ENCODE results near the gene CCR3. TPM values are rescaled to one million over a fixed set of nuclear protein-coding genes. Genes with fewer than 3 reads are reported as not detected.

The CCR3 gene
- total RNA-seq, 2 donors from 2014 or later, result not detected

DNA sequence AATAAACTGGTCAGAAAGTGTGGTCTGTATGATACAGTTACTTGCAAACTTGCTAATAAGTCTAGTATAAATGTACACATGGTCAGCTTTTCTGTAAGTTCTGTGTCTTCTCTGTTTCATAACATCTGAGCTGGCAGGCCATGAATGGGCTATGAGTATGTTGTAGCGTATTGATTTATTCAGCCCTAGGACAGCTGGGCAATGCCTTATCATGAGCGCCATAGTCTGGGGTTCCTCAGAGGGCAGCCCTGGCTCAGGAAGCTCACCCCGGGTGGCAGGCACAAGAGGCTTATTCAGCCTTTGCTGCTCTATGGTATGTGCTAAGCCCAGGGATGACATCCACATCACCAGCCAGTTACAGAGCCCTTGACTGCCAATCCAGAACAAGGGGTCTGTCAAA lies 61.0 kb downstream of the CCR3 start:
- no peaks in the 10 kb centered on the region for H3K36me3 ChIP-seq (replicated peaks in 1 of 2; ENCODE audit: insufficient read depth in 1 of 2, low read depth in 2 of 2)
- ATAC-seq (no peak), DNase-seq (no peak)
- no peaks in the 10 kb centered on the region for H3K4me1 ChIP-seq
- H3K27me3 ChIP-seq, result no peaks in the 10 kb centered on the region
- no peaks in the 10 kb centered on the region for H3K9me3 ChIP-seq
- H3K4me3 ChIP-seq, result no peak overlapping the region
- H3K27ac ChIP-seq, result no peak overlapping the region
- intact Hi-C loops (cut with DNase I), result no loop called here
- WGBS, 2 donors, result 61 to 83% methylated on average over 2 to 3 of the region's 3 CpGs
- no peak for TF ChIP-seq POLR2A (IDR thresholded peaks at IDR 0.05)
- TF ChIP-seq, protein P1, sequence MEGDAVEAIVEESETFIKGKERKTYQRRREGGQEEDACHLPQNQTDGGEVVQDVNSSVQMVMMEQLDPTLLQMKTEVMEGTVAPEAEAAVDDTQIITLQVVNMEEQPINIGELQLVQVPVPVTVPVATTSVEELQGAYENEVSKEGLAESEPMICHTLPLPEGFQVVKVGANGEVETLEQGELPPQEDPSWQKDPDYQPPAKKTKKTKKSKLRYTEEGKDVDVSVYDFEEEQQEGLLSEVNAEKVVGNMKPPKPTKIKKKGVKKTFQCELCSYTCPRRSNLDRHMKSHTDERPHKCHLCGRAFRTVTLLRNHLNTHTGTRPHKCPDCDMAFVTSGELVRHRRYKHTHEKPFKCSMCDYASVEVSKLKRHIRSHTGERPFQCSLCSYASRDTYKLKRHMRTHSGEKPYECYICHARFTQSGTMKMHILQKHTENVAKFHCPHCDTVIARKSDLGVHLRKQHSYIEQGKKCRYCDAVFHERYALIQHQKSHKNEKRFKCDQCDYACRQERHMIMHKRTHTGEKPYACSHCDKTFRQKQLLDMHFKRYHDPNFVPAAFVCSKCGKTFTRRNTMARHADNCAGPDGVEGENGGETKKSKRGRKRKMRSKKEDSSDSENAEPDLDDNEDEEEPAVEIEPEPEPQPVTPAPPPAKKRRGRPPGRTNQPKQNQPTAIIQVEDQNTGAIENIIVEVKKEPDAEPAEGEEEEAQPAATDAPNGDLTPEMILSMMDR (IDR thresholded peaks at IDR 0.05), result no peak

- Histone ChIP-seq H3K36me3 (replicated peaks in 1 of 2; ENCODE audit: insufficient read depth in 1 of 2, low read depth in 2 of 2) (no peaks in the 10 kb centered on the region), H3K9me3 (no peaks in the 10 kb centered on the region), H3K4me1 (no peaks in the 10 kb centered on the region), H3K4me3 (no peak overlapping the region), H3K27ac (no peak overlapping the region), H3K27me3 (no peaks in the 10 kb centered on the region)
- intact Hi-C loops (cut with DNase I), result no loop called here
- 88% methylated on average over 3 of the region's 3 CpGs for WGBS, 2 donors
- DNase-seq, result no peak
- no peak for ATAC-seq
- TF ChIP-seq POLR2A (IDR thresholded peaks at IDR 0.05), result no peak
- TF ChIP-seq, protein P1 (IDR thresholded peaks at IDR 0.05), result no peak
Observed at GRCh38 chr3:46304739-46305138, 62.5 kb downstream of the CCR3 start.

DNA sequence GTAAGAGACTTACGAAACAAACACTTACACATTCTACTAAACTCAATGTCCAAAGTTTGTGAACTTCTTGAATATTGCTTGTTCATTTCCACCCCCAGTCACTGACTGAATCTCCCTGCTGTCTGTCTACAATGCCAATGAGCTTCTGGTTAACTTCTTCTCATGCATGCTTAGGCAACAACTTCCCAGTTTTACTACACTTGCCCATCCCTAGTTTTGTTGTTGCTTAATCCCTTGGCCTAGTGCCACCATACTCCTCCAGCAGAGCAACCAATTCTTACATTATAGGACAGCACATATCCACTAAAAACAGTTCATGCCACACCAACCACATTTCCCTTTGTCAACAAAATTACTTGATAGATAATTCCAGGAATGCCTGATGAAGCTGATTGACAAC lies 70.7 kb downstream of the CCR3 start:
- Histone ChIP-seq H3K4me1 (peaks cover 8% of the 10 kb centered on the region), H3K27me3 (no peaks in the 10 kb centered on the region), H3K36me3 (replicated peaks in 1 of 2; ENCODE audit: insufficient read depth in 1 of 2, low read depth in 2 of 2) (no peaks in the 10 kb centered on the region), H3K27ac (no peak overlapping the region), H3K9me3 (no peaks in the 10 kb centered on the region), H3K4me3 (no peak overlapping the region)
- intact Hi-C loops (cut with DNase I), result no loop called here
- DNase-seq (peak in 2 of 4 donors; percentile 12 to 75), ATAC-seq (peak; percentile 27)
- TF ChIP-seq, protein P1 (IDR thresholded peaks at IDR 0.05), result no peak
- no peak for TF ChIP-seq POLR2A (IDR thresholded peaks at IDR 0.05)
- WGBS, 2 donors, result 67 to 71% methylated on average over 1 of the region's 1 CpG

- TF ChIP-seq, protein P1 (IDR thresholded peaks at IDR 0.05), result no peak
- no peak for TF ChIP-seq POLR2A (IDR thresholded peaks at IDR 0.05)
- Histone ChIP-seq H3K36me3 (replicated peaks in 1 of 2; ENCODE audit: insufficient read depth in 1 of 2, low read depth in 2 of 2) (no peaks in the 10 kb centered on the region), H3K27ac (no peak overlapping the region), H3K4me3 (no peak overlapping the region), H3K9me3 (no peaks in the 10 kb centered on the region), H3K4me1 (peaks cover 8% of the 10 kb centered on the region), H3K27me3 (no peaks in the 10 kb centered on the region)
- ATAC-seq (no peak), DNase-seq (no peak)
- intact Hi-C loops (cut with DNase I), result no loop called here
Observed at GRCh38 chr3:46314517-46314916, 72.3 kb downstream of the CCR3 start.

DNA sequence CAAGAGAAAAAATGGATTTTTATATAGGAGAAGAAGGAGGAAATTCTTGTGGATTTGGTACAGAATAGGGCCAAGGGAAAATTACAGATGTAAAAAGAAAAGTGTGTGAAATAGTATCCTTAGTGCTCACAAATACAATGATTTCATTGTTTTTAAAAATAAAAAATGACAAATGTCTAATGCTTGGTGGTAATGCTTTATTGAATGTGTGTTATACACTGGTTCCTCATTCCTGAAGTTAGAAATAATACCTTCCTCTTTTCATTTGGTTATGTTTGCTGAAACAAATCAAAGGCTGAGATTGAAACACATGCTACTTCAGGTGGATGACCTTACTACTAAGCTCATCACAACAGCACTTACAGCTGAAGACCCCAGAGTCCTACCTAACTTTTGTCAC lies 73.9 kb downstream of the CCR3 start:
- H3K27me3 ChIP-seq, result no peaks in the 10 kb centered on the region
- DNase-seq (no peak), ATAC-seq (no peak)
- no peaks in the 10 kb centered on the region for H3K9me3 ChIP-seq
- peaks cover 8% of the 10 kb centered on the region for H3K4me1 ChIP-seq
- no peaks in the 10 kb centered on the region for H3K36me3 ChIP-seq (replicated peaks in 1 of 2; ENCODE audit: insufficient read depth in 1 of 2, low read depth in 2 of 2)
- intact Hi-C loops (cut with DNase I), result no loop called here
- TF ChIP-seq, protein P1 (IDR thresholded peaks at IDR 0.05), result no peak
- no peak for TF ChIP-seq POLR2A (IDR thresholded peaks at IDR 0.05)
- H3K4me3 ChIP-seq, result no peak overlapping the region
- peak overlapping the region in 1 of 4 donors; percentile 40 for H3K27ac ChIP-seq

Other genes starting within 250 kb of the CCR3 start
- gene FYCO1, start 246.6 kb upstream of the CCR3 start, total RNA-seq, result 10 to 100 TPM; 20.0 to 25.4 TPM
- not detected for gene XCR1, start 215.0 kb upstream of the CCR3 start, total RNA-seq
- gene CCR1, start 34.1 kb upstream of the CCR3 start, total RNA-seq, result 1 to 10 TPM; 1.8 to 3.0 TPM
- 1 to 10 TPM; 1.8 to 7.9 TPM for gene CCR2, start 111.7 kb downstream of the CCR3 start, total RNA-seq
- under 1 TPM in 1 of 2 donors, not detected in 1; 0.78 TPM for gene CCR5, start 128.5 kb downstream of the CCR3 start, total RNA-seq
- 1 to 10 TPM in 1 of 2 donors, not detected in 1; 1.3 TPM for gene CCRL2, start 164.8 kb downstream of the CCR3 start, total RNA-seq
- gene LTF, start 222.4 kb downstream of the CCR3 start, total RNA-seq, result 1 to 10 TPM; 8.8 to 8.9 TPM

Measured in body of pancreas (tissue), 4 donors.